DMS 273 (cell line): ENCODE results near the gene SLX4.

Source experiments
- DNase-seq: peaks from one replicate; lab custom pipeline; 2025; ENCODE audit not compliant: unreplicated experiment; lab: John Stamatoyannopoulos, UW

The SLX4 gene

GRCh38 chr16:3561626-3562025 lies 49.8 kb downstream of the SLX4 start:
- no peak for DNase-seq

DNA sequence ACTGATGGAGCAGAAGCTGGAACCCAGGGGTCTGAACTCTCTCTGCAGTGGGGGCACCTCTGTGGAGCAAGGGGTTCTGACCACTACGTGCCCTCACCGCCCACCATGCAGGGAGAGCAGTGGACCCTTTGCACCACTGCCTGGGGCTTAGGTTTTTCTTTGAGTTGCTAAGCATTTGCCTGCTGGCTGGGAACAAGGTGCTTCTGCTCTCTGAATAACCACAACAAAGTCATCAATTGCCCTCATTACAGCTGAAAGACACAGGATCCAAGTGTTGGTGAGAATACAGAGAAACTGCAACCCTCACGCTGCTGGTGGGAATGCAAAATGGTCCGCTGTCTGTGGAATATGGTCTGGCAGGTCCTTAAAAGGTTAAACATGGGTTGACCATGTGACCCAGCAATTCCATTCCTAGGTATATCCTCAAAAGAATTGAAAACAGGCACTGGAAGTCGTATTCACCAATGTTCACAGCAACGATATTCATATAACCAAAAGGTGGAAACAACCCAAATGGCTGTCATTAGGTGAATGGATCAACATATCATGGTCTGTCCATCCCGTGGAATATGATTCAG lies 57.0 kb downstream of the SLX4 start:
- no peak for DNase-seq

DNA sequence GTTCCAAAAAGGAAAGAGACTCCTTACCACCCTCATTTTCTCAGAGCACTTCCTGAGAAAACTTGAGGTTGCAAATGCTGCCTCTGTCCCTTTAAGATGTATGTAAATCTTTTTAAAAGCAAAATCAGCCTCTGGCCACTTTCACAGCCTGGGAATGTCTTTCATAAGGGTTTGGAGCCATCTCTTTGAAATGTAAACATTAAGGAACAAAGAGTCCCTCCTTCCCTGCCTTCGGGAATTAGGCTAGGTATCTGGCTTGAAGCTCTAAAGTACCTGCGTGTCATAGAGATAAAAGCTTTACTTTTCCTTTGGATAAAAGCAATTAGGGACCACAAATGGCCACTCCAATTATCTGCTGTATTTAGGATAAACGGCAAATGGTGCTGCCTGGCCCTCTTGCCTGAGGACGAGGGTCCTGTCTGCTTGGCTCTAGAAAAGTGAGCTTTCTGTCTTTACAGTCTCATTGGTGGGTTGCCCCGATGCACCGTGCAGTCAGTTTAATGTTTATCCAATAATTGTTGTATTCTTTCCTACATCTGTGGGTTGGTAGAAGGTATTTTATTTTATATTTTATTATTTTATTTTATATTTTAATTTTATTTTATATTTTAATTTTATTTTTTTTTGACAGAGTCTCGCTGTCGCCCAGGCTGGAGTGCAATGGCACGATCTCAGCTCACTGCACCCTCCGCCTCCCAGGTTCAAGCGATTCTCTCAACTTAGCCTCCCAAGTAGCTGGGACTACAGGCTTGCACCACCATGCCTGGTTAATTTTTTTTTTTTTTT lies 58.1 kb downstream of the SLX4 start:
- no peak for DNase-seq

DNA sequence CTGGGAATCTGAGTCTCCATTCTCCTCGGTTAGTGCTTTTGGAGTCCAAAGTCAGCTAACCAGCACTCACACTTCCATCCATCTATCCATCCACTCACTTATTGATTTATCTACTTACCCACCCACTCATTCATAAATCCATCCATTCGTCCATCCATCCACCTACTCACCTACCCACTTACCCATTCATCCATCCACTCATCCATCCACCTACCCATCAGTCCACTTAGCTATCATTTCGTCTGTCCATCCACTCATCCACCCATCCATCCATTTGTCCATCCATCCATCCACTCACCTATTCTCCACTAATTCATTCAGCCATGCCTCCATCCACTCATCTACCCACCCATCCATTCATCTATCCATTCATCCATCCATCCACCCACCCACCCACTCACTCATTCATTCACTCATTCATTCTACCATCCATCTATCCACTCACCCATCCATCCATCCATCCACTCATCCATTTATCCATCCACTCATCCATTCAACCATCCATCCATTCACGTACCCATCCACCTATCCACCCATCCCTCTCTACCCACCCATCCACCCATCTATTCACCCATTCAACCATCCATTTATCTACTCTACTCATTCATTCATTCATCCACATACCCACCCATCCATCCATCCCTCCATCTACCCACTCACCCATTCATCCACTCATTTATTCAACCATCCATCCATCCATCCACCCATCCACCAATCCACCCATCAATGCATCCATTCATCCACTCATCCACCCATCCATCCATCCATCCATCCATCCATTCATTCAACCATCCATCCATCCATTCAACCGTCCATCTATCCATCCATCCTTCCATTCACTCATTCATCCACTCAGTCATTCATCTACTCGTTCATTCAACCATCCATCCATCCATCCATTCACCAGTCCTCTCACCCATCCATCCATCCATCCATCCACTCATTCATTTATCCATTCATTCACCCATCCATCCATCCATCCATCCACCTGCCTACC lies 60.3 kb downstream of the SLX4 start:
- DNase-seq: no peak

GRCh38 chr16:3549906-3550305 lies 61.5 kb downstream of the SLX4 start:
- no peak for DNase-seq

DNA sequence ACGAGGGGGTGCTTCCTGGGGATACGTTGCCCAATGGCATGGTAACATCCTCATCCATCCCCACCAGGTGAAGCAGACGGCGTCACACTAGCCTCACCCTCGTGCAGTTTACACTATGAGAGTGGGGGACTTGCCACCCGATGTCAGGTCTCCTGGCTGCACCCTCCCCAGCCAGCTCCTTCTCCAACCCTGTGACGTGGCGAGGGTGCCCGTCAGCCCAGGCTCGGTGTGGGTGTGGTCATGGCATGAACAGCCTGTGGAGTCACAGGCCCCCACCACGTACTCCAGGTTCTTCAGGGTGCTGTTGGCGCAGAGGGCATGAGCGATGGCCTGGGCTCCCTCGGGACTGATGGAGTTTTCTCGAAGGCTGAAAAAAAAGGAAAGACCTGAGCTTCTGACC lies 62.5 kb downstream of the SLX4 start:
- DNase-seq: no peak

- no peak for DNase-seq
These were observed 63.0 kb downstream of the SLX4 start for GRCh38 chr16:3548445-3548844.

DNA sequence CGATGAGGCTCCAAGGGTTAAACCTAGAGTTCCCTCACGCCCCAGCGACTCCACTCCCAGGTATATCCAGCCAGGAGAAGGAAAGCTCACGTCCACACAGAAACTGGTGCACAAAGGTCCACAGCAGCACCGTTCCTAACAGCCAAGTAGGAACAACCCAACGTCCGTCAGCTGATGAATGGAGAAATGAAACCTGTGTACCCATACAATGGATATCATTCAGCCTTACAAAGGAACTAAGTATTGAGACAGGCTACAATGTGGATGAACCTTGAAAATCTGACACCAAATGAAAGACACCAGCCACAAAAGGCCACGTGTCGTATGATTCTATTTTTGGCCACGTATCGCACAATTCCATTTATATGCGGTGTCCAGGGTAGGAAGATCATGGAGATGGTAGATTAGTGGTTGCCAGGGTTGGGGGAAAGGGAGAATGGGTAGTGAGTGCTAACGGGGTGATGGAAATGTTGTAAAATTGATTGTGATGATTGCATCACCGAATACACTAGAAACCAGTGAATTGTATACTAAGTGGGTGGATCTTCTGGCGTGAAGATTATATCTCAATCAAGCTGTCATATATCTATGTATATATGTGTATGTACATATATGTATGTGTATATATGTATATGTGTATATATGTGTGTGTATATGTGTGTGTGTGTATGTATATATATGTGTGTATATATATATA lies 64.3 kb downstream of the SLX4 start:
- DNase-seq: no peak

DNA sequence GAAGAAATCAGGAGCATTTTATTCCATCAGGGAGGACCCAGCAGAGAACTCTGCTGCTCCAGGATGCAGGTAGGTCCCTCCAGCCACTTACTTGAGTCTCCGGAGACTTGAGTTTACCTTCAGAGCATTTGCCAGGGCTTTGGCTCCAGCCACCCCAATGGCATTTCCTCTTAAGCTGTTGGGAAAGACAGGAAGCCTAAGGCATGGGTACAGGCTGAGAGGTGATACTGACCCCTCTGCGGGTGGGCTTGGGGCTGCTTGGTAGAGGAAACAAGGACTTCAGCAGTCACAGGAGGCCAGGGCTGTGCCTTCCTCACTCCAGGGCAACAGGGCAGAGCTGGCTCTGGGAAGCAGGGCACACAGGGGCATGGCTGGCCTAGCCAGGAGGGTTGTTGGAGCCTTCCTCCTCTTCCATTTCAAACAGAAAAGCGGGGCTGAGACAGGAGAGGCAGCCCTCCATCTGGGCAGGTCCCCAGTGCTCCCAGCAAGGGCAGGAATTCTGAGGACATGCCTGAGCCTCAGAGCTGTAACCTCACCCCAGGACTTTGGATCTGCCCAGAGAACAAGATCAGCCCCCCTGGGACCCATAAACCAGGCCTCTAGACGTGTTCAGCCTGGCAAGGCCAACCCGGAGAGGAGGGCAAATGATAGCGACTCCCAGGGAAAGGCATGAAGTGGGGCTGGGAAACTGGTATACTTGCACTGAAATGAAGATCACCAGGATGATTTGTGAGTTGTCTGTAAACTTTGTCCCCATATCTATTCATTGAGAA lies 68.6 kb downstream of the SLX4 start:
- DNase-seq: peak; percentile 68

GRCh38 chr16:3541527-3542155 lies 69.8 kb downstream of the SLX4 start:
- DNase-seq: no peak

DNA sequence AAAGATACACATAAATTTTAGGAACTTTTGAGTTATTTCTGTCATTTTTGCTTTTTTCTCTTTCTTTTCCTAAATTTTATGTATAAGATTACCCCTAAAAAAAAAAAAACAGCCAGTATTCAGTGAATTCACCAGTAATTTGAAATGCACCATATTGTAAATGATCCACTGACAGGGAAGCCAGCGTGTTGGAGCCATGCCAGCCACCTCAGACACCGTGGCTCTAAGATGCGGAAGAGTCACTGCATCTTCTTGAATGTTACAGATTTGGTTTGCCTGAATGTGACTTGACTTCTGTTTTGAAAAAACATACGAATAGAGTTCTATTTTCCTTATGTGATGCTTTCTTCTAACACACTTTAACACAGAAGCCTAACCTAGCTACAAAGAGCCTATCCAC lies 73.2 kb downstream of the SLX4 start:
- DNase-seq: no peak

GRCh38 chr16:3536851-3537250 lies 74.6 kb downstream of the SLX4 start:
- DNase-seq: no peak

- DNase-seq: no peak
These were observed 75.1 kb downstream of the SLX4 start for GRCh38 chr16:3536271-3536731.

DNA sequence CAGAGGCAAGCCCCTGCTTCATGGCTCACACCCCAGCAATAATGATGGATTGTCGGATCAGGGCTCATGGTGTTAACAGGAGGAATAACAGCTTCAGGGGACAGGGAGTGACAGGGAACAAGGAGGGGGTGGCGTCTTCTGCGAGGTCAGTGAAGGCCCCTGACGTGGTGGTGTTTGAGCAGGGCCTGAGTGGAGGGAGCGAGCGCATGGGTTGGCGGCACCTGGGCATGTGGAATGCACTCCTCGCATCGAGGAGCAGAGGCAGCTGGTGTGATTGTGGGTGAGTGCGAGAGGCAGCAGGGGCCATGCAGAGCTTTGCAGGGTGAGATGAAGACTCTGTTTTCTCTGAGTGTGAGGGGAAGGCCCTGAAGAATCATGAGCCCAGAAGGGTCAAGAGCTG lies 77.3 kb downstream of the SLX4 start:
- DNase-seq: no peak

GRCh38 chr16:3532741-3533140 lies 78.7 kb downstream of the SLX4 start:
- DNase-seq: no peak
